GM21619 (cell line): ENCODE results near the gene CD200R1L.

ENCODE experiments used
- ATAC-seq: cut with Tn5 transposase; IDR thresholded peaks from one replicate; pipeline ENCODE4 v1.9.1; 2021; ENCODE audit not compliant: unreplicated experiment

Gene CD200R1L

DNA sequence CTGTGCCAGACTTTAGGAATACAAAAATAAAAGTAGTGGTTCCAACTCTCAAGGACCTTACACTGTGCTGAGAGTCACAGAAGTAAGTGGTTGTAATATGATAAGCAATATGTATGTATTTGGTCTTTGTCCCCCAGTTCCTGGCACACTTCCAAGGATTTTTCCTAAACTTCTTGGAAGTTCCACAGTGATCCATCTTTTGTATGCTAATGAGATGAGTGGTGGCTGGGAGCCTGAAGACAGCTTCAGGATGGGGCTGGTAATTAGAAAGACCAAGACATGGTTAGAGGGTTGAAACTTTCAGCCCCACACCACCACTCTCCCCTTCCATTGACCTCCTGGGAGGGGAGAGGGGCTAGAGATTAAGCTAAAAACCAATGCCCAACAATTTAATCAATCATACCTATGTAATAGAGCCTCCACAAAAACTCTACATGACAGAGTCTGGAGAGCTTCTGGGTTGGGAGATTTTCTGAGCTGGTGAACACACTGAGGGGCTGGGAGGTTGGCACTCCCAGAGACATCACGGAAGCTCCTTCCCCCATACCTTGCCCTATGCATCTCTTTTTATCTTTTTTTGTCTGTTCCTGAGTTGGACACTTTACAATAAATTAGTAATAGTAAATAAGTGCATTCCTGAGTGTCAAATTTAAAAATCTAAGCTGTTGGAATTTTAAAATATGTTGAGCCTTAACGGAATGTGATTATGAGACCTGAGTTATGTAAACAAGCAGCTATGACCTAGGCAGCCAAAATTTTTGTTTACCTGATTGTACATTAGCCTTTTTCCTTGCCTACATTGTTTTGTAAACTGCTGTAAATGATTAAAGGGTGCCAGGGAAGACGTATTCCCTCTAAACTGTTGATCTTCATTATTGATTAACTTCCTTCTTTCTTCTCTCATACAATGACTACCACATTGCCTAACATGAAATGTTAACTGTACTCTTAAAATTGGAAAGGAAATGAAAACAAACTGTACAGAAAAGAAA is 24.3 kb downstream of the CD200R1L start:
- no peak for ATAC-seq

DNA sequence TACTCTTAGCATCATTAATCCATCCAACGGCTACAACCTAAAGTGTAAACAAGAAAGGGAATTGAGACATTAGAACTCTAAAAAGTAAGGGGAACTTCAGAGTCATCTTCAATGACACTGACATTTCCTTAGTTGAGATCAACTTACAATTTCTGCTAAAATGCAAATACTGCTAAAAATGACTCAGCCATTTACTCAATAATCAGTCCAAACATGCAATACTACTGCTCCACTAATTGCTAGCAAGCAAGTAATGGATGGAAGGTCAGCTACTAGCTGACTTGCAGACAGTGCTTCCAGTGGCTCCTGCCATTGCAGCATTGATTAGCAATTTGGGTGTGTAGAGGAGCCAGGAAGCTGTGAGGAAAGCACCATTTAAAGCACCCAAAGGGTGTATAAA is 28.4 kb downstream of the CD200R1L start:
- ATAC-seq = no peak

DNA sequence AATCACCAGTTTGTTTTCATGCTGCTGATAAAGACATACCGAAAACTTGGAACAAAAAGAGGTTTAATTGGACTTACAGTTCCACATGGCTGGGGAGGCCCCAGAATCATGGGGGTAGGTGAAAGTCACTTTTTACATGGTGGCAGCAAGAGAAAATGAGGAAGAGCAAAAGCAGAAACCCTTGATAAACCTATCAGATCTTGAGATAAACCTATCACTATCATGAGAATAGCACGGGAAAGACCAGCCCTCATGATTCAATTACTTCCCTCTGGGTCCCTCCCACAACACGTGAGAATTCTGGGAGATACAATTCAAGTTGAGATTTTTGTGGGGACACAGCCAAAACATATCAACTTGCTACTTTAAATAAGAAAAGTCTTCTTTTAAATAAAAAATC is 28.9 kb downstream of the CD200R1L start:
- no peak for ATAC-seq

DNA sequence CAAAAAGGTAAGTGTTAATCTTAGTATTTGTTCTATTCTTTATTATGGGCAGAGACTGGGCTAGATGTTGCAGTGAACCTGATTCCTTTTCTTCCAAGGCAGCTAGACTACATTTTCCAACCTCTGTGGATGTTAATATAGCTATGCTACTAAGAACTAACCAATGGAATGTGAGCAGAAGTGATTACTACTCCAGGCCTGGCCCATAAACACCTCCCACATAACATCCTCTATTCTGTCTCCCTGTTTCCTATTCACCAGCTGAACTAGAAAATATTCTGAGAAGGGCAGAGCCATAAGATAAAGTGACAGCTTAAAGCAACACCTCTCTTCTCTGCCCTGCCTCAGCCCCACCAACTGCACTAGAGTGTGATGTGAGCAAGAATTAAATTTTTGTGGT is 29.4 kb downstream of the CD200R1L start:
- ATAC-seq = no peak

DNA sequence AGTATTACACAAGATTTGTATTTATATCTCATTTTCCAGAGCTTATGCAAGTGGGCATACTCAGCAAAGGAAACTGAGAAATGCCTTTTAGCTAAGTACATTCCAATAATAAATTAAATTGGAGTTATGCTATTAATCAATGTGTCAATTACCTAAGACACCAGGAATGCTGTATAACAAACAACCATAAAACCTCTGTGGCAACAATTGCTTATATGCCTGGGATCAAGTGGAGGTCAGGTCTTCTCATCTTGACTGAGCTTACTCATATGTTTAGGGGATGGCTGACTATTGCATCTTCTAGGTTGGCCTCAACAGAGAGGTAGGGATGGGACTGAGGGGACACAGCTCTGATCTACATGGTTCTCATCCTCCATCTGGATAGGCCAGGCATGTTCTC is 30.7 kb downstream of the CD200R1L start:
- no peak for ATAC-seq

DNA sequence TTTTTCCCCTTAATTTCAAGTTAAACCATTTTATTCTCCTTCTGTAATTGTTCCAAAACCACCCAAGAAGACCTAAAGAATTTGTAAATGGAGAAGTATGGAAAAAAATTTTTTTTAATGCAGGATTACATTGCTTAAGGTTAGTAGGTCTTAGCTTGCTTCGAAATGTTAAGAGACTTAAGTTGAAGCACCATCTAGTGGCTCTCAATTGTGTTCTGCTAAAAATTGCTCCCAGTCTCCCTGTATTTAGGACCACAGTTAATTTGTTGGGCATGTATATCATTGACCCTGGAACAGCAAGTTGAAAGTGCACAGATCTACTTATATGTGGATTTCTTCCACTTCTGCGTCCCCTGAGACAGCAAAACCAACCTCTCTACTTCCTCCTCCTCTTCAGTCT is 32.4 kb downstream of the CD200R1L start:
- ATAC-seq = no peak

DNA sequence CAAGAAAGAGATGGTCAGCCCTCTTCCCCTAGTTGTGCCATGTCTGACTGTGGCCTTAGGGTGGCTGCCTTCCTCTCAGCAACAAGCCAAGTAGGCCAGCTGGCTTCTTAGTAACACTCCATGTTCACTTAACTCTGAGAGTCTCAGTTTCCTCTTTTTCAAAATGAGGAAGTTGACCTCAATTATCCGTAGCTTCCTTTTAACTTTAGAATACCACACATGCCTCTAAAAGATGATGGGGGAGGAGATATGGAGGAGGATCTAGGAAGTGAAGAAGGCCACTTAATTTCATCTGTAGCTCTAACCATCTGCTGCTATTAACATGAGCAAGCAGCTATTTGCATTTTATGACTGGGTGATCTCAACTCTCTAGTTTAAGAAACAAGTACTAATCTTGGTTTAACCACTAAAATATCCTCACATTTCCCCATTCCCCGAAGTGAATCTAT is 32.9 kb downstream of the CD200R1L start:
- peak; percentile 81 for ATAC-seq

DNA sequence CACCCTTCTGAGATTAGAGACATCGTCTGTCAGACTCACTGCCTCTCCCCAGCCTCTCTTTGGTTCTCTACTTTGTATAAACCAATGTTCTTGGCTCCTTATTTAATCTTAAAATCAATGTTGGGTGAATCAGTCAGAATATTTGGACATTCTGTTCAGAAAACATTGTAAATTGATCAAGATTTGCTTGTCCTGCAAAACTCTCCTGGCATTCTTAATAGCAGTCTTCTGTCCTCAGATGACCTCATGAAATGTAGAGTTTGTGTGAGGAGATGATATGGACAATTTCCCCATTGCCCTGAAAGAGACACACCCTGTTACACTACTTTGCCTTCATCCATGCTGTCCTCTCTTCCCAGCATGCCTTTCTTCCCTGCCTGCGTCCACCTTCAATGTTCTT is 33.6 kb downstream of the CD200R1L start:
- no peak for ATAC-seq

DNA sequence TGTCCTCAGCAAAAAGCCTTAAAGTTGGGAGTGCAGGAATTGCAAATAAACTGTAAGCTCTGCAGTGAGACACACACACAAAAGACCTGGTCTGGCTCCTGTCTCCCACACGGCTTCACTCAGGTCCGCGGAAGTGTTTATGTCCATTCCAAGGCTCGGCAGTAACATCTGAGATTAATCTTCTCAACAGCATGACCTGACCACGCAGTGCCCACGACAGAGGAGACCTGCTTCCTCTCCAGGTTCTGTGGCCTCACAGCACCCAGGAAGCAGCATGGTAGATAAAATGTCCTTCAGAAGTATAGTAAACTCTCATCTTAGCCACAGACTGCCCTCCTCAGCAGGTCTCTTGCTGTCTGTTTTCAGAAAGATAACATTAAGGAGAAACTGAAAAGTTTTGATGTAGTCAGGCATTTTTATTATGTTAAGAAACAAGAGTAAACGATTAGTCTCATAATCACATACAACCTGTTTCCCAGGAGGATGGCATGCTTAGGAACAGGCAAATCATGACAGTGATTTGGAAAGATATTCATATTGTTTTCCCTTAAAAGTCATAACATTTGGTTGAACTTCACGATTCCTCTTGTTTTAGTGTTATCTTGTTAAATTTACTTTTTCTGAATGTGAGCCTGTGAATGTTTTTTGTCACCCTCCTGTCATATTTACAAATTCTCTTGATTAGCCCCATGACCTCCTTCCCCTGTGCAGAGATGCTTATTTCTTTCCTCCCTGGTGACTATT is 34.6 kb downstream of the CD200R1L start:
- no peak for ATAC-seq

DNA sequence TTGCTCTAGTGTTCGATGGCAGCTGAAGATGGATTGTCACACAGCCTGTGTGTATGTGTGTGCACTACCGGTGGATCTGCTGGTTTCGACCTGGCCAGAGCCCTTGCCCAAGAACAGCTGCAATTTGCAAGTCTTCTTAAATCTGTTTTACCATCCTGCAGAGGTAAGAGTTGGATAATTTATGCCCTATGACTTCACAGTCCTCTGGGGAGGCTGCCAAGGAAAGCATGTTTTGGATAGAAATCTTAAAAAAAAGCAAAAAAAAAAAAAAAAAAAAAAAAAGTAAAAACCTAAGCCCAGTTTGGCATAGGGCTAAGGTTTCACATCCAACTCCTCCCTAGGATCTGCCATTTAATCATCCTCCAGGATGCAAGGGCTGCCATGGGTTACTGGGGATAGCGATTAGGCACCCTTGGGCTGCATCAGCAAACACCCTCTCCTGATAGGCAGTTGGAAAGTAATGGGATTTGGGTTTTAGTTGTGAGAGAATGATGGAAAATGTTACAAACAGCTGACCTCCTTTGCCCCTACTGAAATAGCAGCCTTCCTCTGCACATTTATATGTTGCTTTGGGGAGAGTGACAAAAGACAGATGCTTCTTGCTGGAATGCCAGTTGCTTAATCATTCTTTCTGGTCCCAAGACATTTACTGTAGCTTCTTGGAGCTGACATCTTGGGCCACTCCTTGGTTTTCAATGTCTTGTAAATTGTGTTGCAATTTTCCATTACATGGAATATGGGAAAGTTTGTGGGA is 35.4 kb downstream of the CD200R1L start:
- no peak for ATAC-seq

DNA sequence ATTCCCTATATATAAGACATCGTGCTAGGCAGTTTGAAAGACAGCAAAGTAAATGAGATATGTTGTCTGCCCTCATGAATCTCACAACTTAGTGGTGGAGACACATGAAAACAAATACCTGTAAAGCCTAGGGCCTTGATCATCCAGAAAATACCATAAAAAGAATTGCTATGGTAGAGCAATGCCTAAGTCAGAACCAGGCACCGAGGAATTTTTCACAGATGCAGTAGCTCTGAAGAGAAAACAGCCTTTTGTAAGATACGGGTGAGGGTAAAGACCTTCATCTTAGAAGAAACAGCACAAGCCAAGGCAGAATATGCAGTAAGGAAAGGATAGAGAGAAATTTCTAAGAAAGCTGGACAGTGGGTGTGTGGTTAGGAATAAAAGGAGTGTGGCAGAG is 36.1 kb downstream of the CD200R1L start:
- ATAC-seq = no peak

DNA sequence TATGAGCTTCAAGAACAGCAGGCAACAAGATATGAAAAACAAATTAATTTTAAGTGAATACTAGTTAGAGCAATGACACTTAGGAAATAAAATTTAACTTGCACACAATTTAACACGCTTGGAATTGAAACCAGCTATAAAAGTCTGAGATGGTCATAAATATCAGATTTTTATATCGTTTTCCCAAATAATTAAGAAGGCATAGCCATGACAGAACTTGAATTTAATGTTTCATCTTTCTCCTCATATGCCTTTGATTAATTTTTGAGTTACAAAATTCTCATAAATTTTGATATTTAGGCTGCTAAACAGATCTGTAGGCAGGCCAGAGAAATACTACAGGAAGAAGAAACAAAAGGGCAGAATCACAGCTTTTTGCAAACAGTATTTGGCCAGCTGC is 38.5 kb downstream of the CD200R1L start:
- no peak for ATAC-seq

DNA sequence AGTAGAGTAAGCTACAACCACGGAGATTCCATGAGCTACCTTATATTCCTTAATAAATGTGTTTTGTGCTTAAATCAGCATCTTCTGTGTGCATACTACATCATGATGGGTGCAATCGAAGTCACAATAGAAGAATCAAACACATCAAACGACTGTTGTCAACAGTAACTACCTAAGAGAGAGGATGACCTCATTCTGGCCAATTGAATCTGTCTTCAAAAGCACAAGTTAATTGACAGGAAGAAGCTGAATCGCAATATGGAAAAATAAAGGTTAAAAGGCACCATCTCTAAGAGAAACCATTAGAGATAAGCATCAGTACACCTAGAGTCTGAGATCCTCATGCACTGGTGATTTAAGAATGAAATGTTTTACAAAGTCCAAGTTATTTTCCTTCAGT is 39.0 kb downstream of the CD200R1L start:
- ATAC-seq = no peak

DNA sequence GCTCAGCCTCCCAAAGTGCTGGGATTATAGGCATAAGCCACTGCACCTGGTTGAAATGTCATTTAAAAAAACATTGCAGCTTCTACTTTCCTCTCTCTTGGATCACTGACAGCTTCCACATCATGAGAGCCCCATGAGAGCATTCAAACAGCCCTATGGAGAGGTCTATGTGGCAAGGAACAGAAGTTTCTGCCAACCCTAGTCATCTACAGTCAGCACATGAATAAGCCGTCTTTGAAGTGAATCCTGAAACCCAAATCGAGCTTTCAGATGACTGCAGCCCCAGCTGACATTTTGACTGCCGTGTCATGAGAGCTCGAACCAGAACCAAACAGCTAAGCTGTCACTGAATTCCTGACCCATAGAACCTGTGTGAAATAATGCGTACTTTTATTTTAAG is 39.8 kb downstream of the CD200R1L start:
- ATAC-seq = no peak

DNA sequence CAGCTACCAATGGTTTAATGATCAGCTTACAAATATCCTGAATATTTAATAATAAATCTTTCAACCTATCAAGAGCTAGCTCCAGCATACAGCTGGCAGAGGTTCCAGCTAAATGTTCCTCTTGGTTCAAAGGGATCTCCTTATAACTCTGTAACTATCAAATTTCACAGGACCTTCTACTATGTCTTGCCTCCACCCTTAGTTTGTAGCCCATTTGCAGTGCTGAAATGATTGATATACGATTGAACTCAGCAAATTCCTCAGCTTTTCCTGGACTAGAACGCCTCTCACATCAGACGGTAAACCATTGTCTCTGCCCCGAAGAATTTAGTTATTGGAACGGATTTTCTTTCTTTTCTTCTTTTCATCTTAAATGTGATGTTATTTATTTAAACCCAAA is 41.5 kb downstream of the CD200R1L start:
- ATAC-seq = no peak

DNA sequence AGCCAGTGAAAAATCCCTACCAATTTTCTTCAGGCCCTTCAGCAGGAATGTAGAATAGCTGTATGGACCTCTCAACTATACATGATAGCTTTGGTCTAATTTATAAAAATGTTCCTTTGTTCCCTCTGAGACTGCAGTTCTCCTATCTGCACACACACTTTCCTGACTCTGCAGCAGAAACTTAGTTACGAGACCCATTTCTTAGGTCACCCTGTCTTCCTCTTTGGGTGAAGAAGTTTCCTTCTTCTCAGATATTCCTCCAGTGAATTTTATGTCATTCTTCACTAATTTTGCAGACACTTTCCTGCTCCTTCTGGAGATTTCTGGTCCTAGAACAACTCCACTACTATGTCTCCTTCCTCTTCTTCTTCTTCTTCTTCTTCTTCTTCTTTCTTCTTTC is 42.6 kb downstream of the CD200R1L start:
- ATAC-seq = no peak

DNA sequence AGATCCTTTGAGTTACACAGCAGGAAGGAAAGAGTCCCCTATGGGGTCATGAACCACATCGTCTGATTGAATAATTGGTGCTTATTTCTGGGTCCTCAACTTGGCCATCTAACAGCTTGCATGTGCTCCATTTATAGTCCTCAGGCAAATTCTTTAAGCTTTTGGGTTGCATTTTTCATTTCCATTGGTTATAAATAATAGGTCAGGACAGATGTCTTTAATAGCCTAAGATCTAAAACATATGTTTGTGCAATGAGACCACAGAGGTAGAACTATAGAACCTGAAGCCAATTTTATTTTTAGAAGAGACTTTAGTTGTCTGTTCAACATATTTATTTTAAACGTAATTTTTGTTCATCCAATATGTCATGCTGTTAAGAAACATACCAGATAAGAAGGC is 43.2 kb downstream of the CD200R1L start:
- ATAC-seq = no peak

DNA sequence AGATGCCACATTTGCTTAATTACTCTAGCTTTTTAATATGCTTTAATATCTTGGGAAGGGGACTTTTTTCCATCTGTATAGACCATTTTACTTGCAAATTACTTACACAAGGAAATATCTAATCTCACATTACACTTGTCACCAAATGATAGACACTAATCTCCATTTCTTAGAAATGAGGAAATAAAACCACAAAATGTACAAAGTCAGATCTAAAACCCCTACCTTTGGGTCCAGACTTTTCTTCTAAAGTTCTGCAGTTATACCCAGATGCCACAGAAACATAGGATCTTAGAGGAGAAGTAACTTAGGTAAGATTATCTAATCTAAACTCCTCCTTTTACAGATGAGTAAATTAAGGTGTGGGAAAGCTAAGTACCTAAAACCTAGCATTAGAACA is 44.3 kb downstream of the CD200R1L start:
- ATAC-seq = no peak

DNA sequence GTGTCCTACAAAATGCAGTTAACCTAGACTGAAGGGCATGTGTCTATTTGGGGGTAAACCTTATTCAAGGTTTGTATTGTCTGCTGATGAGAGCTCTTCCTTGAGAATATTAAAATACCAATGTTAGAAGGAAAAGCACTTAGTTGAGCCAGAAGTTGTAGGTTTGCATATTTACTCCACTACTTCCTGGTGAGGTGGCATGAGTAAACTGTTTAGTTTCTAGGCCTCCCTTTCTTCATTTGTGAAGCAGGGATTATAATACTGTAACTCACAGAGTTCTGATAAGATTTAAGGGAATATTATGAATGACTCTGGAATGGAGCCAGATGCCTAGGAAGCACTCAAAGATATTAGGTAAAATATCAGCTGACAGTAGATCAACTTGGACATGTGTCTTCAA is 46.7 kb downstream of the CD200R1L start:
- no peak for ATAC-seq

DNA sequence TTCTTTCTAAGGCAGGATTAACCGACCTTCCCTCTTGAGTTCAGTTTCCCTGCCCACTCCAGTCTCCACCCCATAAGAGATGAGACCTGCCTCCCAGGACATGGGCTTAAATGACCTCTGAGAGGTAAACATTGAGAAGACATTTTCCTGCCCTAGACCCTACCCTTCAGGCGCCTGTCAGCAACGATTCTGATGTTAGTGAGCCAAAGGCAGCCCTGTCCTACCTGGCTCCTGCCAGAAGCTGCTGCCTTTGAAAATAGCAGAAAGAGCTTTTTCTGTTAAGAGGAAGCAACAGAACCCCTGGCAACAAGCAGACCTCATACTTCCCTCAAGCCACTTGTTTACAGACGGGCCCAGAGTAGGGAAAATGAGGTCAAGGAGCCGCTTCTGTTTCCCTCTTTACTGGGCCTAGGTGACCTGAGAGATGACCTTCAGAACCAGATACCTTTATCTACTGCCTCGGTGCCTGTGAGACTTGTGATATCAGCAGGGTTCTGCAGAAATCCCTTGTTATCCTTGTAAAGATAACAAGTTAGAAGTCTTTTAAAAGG is 52.0 kb downstream of the CD200R1L start:
- no peak for ATAC-seq
